Epithelial cell of esophagus (primary cell): ENCODE measurements around the gene JAK2.
"Not testable (repeated sequence)": the region's sequence is repeated elsewhere in the genome, so short reads cannot be mapped to it uniquely, and the experiment has no call there.

Source experiments
- DNase-seq: peaks from one replicate; pipeline ENCODE4 v3.0.0; 2010; ENCODE audit warnings: low read depth
- H3K4me3 ChIP-seq: 2 replicates; pipeline ENCODE4 v1.5.1; 2011; ENCODE audit warnings: mild to moderate bottlenecking, low read length, control low read depth
- TF ChIP-seq, protein P1 (sequence below): IDR thresholded peaks from 2 replicates; pipeline ENCODE4 v1.5.1; 2011; ENCODE audit warnings: low read depth, mild to moderate bottlenecking, low read length, control low read depth, inconsistent platforms; ENCODE audit not compliant: insufficient read depth; ENCODE audit errors: missing control alignments

Gene JAK2

DNA sequence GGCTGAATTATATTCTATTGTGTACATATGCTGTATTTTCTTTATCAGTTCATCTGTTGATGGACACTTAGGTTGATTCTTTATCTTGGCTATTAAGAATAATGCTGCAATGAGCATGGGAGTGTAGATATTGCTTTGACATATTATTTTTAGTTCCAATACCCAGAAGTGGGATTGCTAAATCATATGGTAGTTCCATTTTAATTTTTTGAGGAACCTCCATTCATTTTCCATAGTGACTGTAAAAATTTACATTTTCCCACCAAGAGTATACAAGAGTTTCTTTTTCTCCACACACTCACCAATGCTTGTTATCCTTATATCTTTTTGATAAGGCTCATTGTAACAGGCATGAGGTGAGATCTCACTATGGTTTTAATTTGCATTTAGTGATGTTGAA is 19.4 kb downstream of the JAK2 start:
- TF ChIP-seq, protein P1, sequence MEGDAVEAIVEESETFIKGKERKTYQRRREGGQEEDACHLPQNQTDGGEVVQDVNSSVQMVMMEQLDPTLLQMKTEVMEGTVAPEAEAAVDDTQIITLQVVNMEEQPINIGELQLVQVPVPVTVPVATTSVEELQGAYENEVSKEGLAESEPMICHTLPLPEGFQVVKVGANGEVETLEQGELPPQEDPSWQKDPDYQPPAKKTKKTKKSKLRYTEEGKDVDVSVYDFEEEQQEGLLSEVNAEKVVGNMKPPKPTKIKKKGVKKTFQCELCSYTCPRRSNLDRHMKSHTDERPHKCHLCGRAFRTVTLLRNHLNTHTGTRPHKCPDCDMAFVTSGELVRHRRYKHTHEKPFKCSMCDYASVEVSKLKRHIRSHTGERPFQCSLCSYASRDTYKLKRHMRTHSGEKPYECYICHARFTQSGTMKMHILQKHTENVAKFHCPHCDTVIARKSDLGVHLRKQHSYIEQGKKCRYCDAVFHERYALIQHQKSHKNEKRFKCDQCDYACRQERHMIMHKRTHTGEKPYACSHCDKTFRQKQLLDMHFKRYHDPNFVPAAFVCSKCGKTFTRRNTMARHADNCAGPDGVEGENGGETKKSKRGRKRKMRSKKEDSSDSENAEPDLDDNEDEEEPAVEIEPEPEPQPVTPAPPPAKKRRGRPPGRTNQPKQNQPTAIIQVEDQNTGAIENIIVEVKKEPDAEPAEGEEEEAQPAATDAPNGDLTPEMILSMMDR: no peak
- DNase-seq: no peak
- no peak overlapping the region for H3K4me3 ChIP-seq

DNA sequence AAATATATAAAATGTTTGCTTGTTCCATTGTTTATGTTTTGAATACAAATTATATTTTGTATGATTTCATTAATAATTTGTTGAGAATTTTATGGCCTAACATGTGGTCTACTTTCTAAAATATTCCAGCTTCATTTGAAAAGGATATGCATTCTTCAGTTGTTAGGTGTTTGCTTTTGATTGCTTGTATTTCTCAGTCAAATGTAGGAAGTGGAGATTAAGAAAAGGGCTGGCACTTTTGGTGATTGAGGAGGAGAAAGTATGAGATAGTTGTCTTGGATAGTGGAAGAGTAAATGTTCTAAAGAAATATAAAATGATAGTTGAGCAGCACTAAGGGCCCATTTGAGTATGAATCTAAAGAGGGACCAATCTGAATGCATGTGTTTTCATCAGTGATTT is 23.1 kb downstream of the JAK2 start:
- no peak for DNase-seq
- TF ChIP-seq, protein P1: no peak
- H3K4me3 ChIP-seq: no peak overlapping the region

DNA sequence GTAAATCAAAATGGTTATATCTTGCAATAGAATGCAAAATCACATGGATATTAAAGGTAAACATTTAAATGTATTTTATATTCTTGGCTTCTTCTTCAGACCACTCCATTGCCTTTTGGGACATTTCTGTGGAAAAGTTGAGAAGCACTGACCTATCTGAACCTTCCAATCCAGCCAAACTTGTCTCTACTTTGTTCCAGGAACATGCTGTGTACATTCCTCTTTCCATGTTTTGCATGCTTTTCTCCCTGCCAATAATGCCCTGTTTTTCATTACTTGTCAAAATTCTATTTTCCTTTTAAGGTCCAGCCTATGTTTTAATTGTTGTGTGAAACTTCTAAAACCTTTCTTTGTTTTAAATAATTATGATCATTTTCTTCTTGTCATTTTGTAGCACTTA is 28.3 kb downstream of the JAK2 start:
- no peak overlapping the region for H3K4me3 ChIP-seq
- DNase-seq: no peak
- TF ChIP-seq, protein P1: no peak

DNA sequence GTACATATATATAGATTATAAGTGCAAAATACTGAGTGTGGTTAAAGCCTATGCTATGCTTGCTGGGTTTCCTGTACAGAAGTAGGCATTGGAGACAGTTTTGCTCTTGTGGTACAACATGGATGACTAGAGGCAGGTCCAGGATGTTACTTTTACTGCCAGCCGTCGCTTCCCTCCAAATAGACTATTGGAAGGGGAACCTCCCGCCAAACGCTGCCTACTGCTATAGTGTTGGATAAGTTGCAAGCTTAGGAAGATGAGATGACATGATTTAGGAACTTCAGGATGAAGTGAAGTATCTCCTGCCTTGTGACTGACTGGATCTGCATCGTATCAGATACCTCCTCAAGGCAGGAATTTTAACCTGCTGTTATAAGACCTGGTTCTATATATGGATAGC is 30.9 kb downstream of the JAK2 start:
- no peak overlapping the region for H3K4me3 ChIP-seq
- no peak for DNase-seq
- TF ChIP-seq, protein P1: no peak

DNA sequence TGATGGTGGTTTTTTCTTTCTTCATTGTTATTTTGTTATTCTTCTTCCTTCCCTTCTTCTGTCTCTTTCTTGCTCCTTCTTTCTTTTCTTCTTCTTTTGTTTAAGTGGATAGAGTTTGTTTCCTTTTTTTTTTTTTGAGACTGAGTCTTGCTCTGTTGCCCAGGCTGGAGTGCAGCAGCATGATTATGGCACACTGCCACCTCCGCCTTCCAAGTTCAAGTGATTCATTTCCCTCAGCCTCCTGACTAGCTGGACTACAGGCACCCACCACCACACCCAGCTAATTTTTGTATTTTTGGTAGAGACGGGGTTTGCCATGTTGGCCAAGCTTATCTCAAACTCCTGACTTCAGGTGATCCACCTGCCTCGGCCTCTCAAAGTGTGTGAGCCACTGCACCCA is 40.3 kb downstream of the JAK2 start:
- DNase-seq: peak; percentile 4

DNA sequence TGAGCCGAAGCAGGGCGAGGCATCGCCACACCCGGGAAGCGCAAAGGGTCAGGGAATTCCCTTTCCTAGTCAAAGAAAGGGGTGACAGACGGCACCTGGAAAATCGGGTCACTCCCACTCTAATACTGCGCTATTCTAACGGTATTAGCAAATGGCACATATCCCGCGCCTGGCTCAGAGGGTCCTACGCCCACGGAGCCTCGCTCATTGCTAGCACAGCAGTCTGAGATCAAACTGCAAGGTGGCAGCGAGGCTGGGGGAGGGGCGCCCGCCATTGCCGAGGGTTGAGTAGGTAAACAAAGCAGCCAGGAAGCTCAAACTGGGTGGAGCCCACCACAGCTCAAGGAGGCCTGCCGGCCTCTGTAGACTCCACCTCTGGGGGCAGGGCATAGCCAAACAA is 46.9 kb downstream of the JAK2 start:
- H3K4me3 ChIP-seq, DNase-seq: not testable (repeated sequence)

More for the DNA sequence above, 40.3 kb downstream of the JAK2 start:
- H3K4me3 ChIP-seq: no peak overlapping the region
- TF ChIP-seq, protein P1: no peak

DNA sequence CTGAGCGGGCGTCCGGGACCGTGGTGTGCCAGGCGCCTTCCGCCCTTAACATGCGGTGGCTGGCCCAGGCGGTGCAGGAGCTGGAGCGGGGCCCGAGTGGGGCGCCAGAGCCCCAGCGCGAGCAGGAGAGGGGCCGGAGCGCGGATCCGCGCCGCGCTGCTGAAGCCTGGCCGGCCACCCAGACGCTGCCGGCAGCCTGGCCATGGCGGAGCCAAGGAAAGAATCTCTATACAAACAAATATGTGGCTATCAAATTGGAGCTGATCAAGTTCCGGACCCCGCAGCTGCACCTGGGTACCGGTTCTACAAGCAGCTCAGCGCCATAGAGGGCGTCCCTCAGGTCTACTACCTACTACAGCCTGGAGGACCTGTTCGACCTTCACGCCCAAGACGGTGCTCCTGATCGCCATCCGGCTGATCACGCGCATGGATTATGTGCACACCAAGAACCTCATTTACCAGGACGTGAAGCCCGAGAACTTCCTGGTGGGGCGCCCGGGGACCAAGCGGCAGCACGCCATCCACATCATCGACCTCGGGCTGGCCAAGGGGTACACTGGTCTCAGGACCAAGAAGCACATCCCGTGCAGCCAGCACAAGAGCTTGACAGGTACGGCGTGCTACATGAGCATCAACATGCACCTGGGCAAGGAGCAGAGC is 55.8 kb downstream of the JAK2 start:
- DNase-seq: no peak
- H3K4me3 ChIP-seq: no peak overlapping the region

More for the DNA sequence above, 55.8 kb downstream of the JAK2 start:
- TF ChIP-seq, protein P1: no peak
